ENCODE measurements around the gene HS6ST1. TPM values are rescaled to one million over a fixed set of nuclear protein-coding genes. Genes with fewer than 3 reads are reported as not detected.

The HS6ST1 gene
- total and polyA plus RNA-seq, 2 of the 4 experiments (the other 2 are of a cell fraction), result 29.9 to 36.9 TPM

DNA sequence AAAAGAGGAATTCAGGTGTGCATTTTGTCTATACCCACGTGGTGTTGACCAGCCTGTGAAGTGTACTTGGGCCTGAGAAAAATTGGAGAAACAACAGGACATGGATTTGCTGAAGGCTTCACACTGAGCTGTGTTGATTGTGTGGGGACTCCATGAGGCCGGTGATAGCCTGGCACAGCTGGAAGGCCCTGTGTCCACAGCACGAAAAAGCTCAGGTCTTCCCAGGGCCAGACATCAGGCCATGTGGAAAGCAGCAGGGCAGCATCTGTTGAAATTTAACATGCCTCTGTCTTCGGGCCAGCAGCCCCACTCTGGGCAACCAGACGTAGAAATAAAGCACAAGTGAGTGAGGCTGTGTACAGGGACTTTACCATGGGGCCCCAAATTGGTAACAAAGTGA, 84.1 kb downstream of the HS6ST1 start:
- WGBS, 2 experiments (ENCODE audit: extremely low coverage in 2 of 2, insufficient read length in 1 of 2), result 85% methylated on average over 5 of the region's 5 CpGs; no CpG with 5 or more reads in 1 of the 2 experiments
- Histone ChIP-seq H3K4ac (ENCODE audit: low read depth, low read length) (no peak overlapping the region), H3K23ac (ENCODE audit: low read depth, low read length) (no peak overlapping the region), H2BK120ac (ENCODE audit: low read depth, low read length) (no peak overlapping the region), H3K4me3 (ENCODE audit: insufficient read depth, low read depth, low read length) (no peak overlapping the region), H3K27me3 (ENCODE audit: control insufficient read depth, insufficient read depth, low read length) (no peaks in the 10 kb centered on the region; the same call in 1 of the 2 replicates), H3K9me3 (ENCODE audit: control insufficient read depth, insufficient read depth, low read length) (no peaks in the 10 kb centered on the region), H4K91ac (ENCODE audit: insufficient read depth, low read depth, low read length) (no peak overlapping the region), H3K14ac (replicated peaks; ENCODE audit: low read depth, low read length) (no peak overlapping the region), H3K27ac (ENCODE audit: insufficient read depth, low read length) (no peak overlapping the region), H2AK9ac (replicated peaks; ENCODE audit: low read depth, low read length, poor library complexity) (no peak overlapping the region), H2AK5ac (ENCODE audit: low read depth, low read length) (no peak overlapping the region), H2BK5ac (ENCODE audit: low read depth, low read length, poor library complexity, severe bottlenecking) (no peak overlapping the region), H2BK15ac (ENCODE audit: low read depth, low read length) (no peak overlapping the region; the same call in 2 of the 3 replicates), H3K79me1 (ENCODE audit: low read depth in 1 of 2, low read length in 2 of 2) (no peaks in the 10 kb centered on the region), H3K4me2 (ENCODE audit: low read depth, low read length) (no peak overlapping the region), H3K56ac (ENCODE audit: extremely low read depth, insufficient read depth, low read length) (no peak overlapping the region), H3K4me1 (ENCODE audit: control insufficient read depth, insufficient read depth, low read length) (peaks cover 15% of the 10 kb centered on the region), H3K9me1 (ENCODE audit: insufficient read depth, low read length) (peaks cover 12% of the 10 kb centered on the region), H3K9ac (ENCODE audit: low read depth, low read length) (no peak overlapping the region), H4K5ac (ENCODE audit: low read depth, low read length) (no peak overlapping the region), H2BK20ac (ENCODE audit: low read depth, low read length) (no peak overlapping the region), H2AFZ (replicated peaks; ENCODE audit: low read length, poor library complexity) (no peak overlapping the region), H3K36me3 (ENCODE audit: control insufficient read depth, insufficient read depth, low read length) (no peaks in the 10 kb centered on the region), H4K8ac (ENCODE audit: low read depth in 2 of 2, low read length in 2 of 2) (no peak overlapping the region), H4K20me1 (ENCODE audit: insufficient read depth, low read length) (peaks cover 3% of the 10 kb centered on the region), H3K18ac (ENCODE audit: low read depth, low read length) (no peak overlapping the region)
- intact Hi-C loops (cut with micrococcal nuclease), result loop anchor here (5.0 kb wide), 1 partner anchor 172 kb away; no protein-coding TSS in a partner anchor
- ChIA-PET POLR2A (ENCODE audit: unreplicated experiment) (no interaction called here), CTCF (interaction anchor here (0.6 to 1.3 kb wide), 2 partner anchors 172 to 1581 kb away, joined by 3 to 5 read pairs; no protein-coding TSS in a partner anchor)
- TF ChIP-seq POLR2A (IDR thresholded peaks at IDR 0.05; ENCODE audit: low read depth, low read length), result no peak
- no peak for TF ChIP-seq MXI1 (IDR thresholded peaks at IDR 0.05; ENCODE audit: borderline replicate concordance, low read depth, low read length)
- TF ChIP-seq, protein P1, sequence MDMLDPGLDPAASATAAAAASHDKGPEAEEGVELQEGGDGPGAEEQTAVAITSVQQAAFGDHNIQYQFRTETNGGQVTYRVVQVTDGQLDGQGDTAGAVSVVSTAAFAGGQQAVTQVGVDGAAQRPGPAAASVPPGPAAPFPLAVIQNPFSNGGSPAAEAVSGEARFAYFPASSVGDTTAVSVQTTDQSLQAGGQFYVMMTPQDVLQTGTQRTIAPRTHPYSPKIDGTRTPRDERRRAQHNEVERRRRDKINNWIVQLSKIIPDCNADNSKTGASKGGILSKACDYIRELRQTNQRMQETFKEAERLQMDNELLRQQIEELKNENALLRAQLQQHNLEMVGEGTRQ (IDR thresholded peaks at IDR 0.05; ENCODE audit: low read depth, low read length), result no peak
- no peak for TF ChIP-seq RFX5 (IDR thresholded peaks at IDR 0.05; ENCODE audit: low read depth, low read length)
- TF ChIP-seq RAD21 (IDR thresholded peaks at IDR 0.05; ENCODE audit: low read length), result no peak
- no peak for TF ChIP-seq MAFK (IDR thresholded peaks at IDR 0.05; ENCODE audit: low read depth, low read length)
- ATAC-seq (ENCODE audit: low read depth) (no peak), DNase-seq (no peak)
- dilution Hi-C loops (cut with HindIII; ENCODE audit: low sequenced_read_pairs, unreplicated experiment), result no loop called here
- in situ Hi-C loops (cut with MboI; ENCODE audit: low sequenced_read_pairs), result no loop called here
- no TSS peak for BruUV-seq (replicated peaks)

Data from IMR-90 (cell line).